GDM1 (cell line): ENCODE measurements around the gene MRPL18.

Experiments used
- DNase-seq: peaks from one replicate; lab custom pipeline; 2025; lab: John Stamatoyannopoulos, UW

MRPL18 gene

GRCh38 chr6:159844737-159845645, 54.7 kb downstream of the MRPL18 start:
- no peak for DNase-seq
